HG02763 (cell line): Measurements from ENCODE around the gene PLCG1.
A peak's percentile ranks its signal among the peaks of the same experiment; 100 is the strongest.
"Not testable (repeated sequence)": the region's sequence is repeated elsewhere in the genome, so short reads cannot be mapped to it uniquely, and the experiment has no call there.

Experiments used
- ATAC-seq: cut with Tn5 transposase; IDR thresholded peaks from one replicate; pipeline ENCODE4 v1.9.1; 2021; ENCODE audit warnings: mild to moderate bottlenecking, moderate library complexity; ENCODE audit not compliant: unreplicated experiment

The PLCG1 gene

DNA sequence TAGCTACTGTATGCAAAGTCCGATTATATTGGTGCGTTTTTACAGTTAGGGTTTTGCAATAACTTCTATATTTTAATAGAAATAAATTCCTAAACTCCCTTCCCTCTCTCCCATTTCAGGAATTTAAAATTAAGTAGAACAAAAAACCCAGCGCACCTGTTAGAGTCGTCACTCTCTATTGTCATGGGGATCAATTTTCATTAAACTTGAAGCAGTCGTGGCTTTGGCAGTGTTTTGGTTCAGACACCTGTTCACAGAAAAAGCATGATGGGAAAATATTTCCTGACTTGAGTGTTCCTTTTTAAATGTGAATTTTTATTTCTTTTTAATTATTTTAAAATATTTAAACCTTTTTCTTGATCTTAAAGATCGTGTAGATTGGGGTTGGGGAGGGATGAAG lies 13.7 kb upstream of the PLCG1 start:
- ATAC-seq = no peak

DNA sequence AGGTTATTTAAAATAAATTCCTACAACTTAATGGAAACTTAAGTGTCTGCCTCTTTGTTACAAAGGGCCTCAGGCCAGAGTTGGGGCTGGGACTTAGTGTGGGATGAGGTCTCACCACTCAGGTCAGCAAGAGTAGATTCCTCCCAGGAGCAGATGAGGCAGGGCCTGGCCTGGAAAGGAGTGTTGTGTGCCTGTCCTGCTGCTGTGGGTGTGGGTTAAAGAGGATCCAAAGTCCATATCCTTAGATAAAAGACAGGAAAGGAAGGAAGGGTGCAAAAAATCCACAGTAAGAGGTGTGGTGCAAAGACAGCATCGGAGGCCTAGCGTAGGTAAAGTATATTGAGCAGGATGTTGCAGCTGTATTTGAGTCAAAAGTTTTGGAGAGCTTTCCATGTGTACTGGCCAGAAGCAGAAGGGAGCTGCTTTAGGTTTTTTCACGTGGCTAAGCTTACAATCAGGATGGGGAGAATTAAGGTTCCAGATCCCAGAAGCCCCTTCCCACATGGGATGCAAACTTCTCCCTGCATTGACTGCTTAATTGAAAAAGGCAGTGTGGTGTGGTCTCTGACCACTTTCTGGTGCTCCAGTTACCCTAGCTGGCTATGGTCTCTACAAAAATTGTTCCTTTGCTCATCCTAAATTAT lies 12.8 kb upstream of the PLCG1 start:
- no peak for ATAC-seq

DNA sequence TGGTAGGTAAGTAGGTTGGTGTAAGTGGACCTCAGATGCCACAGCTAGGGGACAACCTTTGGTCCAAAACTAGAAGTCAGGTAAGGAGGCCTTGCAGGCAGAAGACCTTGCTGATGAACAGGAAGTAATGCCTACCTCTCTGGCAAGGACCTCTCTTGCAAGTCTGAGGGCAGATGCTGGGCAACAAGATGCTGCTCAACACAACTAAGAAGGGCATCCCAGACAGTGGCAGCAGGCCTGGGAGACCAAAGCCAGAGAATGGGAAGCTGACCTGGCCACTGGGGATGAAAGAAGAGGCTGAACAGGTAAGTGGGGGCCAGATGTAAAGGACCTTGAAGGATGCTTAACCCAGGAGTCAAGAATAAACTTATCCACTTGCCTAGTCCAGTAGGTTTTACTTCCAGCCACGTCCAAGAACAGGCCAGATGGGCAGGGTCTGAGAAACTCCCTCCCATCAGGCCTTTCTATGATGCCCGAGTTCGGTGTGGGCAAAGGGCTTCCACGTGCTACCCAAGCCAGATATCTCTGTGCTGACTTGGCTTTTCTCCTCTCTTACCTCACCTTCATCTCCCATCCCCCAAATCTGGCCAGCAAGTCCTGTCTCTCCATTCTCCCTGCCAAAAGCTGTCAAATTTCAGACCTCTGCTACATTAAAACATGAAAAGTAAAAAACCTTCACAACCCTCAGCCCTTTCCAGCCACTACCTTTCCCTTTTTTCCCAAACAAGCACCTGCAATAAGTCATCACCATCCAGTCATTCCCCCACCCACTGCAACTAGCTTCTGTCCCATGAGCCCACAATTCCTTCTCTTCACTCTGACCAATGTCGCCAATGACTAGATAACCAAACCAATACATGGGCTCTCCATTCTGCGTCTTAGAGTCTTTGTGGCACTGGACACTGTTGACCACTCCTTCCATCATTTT lies 11.5 kb upstream of the PLCG1 start:
- no peak for ATAC-seq

DNA sequence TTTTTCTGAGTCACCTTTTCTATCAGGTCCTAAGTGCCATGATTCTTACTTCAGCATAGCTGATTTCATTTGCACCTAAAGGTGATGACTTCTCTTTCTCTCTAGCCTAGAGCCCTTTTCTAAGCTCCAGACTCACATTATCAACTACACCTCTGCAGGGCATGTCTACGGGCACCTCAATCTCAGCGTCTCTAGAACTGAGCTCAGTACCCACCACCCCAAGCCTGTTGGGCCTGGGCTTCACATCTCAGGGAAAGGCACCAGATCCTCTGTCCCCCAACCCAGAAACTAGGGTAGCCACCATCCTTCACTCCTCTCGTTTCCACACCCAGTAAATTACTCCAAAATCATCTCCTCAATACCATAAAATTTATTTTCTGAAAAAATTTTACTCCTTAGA lies 10.6 kb upstream of the PLCG1 start:
- ATAC-seq = no peak

DNA sequence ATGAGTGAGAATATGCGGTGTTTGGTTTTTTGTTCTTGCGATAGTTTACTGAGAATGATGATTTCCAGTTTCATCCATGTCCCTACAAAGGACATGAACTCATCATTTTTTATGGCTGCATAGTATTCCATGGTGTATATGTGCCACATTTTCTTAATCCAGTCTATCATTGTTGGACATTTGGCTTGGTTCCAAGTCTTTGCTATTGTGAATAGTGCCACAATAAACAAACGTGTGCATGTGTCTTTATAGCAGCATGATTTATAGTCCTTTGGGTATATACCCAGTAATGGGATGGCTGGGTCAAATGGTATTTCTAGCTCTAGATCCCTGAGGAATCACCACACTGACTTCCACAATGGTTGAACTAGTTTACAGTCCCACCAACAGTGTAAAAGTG lies 9.0 kb upstream of the PLCG1 start:
- ATAC-seq = not testable (repeated sequence)

DNA sequence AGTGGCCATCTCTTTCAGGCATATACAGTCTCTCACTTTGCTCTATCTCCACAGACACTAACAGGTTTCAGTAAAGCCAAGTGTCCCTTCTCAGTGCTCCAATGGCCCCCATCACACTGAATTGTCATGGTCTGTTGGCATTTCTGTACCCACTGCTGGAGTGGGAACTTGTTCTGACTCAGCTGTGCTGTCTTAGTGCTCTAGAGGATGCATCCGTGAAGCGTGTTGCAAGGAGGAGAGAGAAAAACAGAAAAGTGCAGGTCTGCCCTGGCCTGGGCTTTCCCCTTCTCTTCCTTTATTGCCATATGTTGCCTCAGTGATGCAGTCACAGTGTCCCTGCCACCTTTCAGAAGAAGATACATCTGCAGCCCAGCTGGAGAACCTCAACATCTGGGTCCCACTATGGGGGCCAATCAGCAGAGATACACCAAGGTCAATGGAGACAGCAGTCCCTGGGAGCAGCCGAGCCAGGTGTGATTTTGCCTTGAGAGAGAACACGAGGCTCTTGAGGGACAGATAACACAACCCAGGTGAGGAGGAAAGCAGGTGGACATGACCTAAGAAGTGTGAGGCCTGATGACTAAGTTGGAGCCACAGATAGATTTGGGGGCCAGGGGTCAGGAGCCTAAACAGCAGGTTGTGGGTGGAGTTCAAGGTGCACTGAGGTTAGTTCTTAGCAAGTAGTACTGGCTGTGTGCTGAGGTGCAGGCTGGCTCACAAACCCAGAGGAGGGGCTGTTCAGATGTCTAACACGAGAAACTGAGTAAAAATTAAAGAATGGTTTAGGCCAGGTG lies 5.6 kb upstream of the PLCG1 start:
- ATAC-seq = no peak

DNA sequence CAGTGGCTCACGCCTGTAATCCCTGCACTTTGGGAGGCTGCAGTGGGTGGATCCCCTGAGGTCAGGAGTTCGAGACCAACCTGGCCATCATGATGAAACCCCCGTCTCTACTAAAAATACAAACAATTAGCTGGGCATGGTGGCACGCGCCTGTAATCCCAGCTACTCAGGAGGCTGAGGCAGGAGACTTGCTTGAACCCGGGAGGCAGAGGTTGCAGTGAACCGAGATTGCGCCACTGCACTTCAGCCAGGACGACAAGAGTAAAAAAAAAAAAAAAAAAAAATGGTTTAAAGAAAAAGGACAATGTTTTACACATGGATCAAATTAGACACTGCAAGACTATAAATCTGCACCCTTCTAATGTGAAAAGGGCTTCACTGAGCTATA lies 5.0 kb upstream of the PLCG1 start:
- ATAC-seq = not testable (repeated sequence)

DNA sequence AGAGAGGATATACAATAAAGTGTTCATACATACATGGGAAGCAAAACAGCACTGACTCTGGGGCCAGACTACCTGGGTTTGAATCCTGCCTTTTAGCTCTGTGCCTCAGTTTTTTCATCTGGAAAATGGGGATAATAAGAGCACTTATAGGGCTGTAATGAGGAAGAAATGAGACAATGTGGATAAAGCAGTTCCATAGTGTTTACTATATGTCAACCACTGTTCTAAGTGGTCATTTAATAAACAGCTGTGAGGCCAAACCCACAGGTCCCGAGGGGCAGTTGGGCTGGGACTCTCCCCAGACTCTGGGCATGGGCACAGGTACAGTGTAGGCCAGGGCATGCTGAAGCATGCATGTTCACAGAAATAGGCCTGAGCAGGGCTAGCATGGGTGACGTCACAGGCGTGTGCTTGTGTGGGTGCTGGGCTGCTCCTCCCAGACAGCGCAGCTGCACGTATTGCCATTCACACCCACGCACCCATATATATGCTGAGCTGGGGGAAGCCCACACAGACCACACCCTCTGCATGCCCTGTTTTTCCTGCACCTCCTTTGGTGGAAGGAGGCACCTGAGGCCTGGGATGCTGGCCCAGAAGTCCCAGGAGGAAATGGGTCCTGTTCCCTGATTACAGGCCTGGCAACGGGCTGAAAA lies 3.5 kb upstream of the PLCG1 start:
- peak; percentile 60 for ATAC-seq

DNA sequence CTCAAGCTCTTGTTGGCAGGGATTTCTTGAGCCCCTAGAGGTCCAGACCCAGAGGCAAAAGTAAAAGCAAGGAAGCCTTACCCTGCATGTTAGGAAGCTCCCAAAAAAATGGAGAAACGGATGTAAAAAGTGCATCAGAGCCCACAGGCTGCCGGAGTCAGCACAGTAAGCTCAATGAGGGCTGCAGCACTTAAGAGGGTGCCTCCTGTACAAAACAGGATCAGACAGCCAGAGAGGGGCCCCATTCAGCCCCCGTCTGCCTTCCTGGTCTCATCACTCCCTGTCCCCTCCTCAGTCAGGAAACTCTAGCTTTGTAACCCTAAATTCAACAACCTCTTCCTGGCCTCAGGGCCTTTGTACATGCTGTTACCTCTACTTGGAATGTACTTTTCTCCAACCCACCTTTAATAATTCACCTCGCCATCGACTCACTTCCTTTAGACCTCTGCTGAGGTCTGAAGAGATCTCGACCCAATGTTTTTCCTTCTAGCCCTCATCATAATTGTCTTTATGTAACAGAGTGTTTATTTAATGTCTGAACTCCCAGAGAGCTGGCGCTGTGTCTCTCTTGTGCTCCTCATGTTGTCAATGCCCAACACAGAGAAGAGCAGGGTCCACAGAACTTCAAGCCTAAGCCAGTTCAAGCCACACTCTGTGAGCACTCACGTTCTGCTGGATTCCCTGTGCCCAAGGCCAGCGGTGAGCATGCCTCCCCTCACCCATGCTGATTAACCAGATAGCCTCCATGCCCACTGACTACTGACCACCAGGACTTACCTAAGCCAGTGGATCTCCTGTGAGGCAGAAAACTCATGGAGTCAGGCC lies 2.8 kb upstream of the PLCG1 start:
- no peak for ATAC-seq

DNA sequence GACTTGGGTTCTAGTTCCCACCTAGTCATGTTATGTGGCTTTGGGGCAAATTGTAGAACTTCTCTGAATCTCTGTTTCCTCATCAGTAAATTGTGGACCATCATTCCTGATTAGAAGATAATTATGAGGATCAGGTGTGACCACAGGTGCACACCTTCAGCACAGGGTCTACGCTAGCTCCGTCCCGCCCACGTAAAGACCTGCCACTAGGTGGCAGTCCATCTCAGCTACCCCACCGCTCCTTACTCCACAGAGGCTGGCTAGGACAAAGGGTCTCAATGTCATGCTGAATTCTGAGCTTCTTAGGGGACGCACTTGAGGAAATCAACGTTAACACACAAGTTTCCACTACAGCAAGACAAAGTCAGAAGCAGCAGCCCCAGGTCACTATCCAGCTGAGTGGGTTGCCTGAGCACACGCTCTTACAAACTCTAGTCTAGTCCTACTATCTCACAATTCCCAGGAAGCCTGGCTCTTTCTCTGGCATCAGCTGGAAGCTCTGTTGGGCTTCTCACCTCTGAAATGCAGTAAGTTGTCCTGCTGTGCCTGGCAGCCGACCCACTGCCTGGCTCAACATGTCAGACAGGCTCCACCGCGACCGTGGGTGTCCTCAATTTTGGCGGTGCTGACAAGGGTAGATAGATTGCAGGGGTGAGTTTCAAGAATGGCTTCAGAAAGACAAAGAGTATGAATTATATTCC lies 2.0 kb upstream of the PLCG1 start:
- no peak for ATAC-seq

DNA sequence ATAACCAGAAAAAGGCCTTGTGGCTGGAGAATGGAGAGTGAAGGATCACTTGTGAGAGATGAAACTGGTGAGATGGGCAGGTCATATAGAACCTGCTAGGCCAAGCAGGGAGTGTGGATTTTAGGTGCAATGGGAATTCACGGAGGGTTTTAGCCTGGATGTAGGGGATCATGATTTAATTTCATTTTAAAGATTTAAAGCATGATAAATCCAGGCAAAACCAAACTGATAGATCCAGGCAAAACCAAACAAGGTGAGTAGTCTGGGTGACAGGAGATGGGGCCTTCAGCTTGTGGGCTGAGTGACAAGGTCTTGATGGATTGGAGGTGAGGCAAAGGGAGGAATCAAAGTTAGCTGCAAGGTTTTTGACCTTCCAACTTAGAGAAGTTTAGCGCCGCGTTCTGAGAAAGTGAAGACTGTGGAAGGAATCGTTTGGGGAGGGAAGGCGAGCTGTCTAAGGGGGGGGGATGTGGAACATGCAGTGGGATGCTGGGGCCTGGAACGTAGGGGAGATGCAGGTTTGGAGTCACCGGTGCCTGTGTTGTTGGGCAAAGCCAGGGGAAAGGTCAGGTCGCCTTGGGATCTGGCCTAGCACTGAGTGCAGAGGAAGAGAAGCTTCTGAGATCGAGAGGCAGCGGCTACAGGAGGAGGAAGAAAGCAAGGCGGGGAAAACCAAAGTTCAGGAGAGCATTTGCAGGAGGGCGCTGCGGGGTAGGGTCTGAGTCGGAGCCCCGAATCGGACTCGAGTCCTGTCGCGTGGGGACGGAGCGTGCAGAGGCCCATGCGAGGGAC lies 1.3 kb upstream of the PLCG1 start:
- ATAC-seq = no peak

DNA sequence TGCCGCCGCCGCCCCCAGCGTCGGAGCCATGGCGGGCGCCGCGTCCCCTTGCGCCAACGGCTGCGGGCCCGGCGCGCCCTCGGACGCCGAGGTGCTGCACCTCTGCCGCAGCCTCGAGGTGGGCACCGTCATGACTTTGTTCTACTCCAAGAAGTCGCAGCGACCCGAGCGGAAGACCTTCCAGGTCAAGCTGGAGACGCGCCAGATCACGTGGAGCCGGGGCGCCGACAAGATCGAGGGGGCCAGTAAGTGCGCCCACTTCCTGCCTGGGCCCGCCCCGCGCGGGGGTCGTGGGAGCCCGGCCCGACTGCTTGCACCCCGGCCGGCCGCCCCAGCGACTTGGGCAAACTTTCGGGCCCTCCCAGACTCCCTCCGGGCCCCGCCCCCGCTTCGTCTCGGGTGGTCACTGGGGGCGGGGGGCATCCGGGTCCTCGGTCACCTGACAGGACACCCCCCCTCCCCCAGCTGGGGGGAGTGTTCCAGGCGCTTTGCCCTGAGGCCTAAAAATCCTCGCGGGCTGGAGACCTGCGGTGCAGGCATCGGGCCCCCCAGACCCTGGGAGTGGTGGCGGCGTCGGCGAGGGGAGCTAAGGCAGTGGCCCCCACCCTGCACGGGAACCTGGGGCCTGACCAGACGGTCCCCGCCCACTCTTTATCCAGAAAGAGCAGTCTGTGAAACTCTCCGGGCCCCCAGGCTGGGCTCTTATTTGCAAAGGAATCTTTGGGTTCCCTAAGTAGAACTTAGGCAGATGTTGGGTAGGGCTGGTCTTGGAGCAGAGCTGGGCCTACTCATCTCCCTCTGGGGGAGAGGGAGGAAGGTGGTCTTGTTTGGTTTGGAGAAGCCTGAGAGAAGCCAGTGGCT lies 501 bp downstream of the PLCG1 start:
- ATAC-seq = no peak

DNA sequence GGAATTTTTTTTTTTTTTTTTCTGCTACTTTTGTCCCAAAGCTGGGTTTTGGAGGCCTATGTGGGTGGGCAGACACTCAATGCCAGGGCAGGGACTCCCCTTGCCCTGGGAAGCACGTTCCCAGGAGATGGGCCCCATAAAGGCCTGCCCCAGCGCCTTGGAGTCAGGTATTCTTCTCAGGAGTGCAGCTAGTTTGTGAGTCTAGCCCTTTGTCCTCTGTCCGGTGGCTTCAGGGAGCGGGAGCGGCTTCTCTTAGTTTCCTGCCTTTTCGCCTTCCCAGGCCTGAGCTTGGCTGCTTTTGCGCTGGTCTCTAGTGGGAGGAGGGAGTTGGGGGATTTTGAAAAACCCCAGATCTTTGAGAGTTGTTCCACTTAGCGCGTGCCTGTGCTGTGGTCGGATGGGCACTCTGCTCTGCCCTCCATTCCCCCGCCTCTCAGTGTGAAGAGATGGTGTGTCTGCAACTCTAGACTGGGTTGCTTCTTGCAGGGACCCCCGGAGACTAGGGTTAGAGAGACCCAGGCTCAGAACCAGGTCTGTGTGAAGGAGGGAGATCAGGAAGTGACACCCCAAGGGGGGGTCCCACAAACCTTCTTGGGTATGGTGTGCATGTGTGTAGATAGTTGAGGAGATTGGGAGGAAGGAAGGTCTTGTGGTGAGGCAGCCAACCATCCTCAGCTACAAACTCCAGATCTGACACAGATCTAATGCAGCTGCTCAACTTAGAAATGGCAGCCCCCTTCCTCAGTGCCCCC lies 1.3 kb downstream of the PLCG1 start:
- no peak for ATAC-seq

DNA sequence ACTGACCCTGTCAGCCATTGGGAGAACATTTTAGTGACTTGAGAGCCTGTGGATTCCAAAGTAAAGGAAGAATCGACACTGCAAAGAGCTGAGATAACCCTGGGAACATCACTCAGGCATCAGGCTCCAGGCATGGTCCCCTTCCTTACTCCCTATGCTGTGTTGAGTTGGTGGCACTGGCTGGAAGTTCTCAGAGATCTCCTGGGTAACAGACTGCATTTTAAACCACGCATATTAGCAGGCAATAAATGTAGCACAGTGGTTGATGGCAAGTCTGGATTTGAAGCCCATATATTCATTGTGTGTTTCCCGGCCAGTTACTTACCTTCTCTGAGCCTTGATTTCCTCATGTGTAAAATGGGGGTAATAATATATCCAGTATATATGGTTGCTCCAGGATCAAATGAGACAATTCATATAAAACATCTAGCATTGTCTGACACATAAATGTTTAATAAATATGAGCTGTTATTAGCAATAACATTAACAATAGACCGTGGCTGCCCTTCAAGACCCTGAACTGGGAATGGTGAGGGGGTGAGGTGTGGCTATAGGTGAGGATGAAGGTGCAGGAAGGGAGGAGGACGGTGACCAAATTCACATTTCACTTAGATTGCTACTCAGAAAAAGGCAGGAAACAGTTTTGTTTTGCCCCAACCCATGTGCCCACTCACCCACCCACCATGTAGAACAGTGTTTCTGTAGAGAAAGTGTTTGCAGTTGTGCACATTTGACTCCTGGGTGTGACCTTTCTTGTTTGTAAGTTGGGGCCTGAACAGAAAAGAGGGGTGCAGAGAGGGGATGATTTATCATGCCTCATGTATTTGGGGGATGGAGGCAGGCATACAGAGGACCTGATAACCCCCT lies 2.1 kb downstream of the PLCG1 start:
- no peak for ATAC-seq

DNA sequence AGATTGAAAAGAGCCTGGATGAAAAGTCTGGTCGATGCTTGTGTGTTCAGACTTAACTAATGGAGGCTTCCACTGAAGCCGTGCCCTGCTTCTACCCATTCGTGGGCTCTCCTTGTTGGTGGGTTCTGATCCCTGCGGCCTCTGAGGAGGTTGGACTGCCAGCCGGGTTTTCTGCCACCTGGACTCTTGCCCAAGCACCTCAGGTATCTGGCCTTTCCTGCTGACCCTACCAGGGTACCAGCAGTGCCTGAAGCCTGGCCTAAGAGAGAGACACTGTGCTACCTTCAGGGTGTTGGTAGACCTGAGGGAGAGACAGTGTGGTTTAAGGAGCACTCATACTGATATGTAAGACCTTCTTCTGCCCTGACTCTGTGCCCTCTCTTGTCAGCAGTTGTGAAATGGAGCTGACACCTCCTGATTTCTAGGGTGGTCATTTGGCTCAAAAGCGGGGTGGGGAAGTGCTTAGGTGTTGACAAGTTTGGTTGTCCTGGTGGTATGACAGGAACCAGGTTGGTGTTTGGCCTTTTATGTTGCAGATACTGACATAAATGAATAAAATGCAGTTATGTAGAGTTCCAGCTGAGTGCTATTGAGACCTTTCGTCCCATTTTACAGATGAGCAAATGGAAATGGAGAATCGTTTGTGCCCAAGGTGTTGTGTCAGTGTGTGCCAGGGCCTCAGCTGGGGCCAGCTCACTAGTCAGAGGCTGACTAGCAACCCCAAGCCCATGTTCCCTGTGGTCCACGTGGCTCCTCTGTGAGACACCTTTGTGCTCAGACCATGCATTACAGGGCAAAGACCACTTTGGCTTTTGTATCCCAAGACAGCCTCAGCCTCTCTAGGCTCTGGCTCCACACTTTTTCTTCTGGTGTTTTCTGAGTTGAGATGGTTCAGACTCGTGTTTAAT lies 3.1 kb downstream of the PLCG1 start:
- no peak for ATAC-seq
